GM12892 (cell line): Measurements from ENCODE around the gene ST8SIA2.

Experiments used
- POLR2A ChIP-seq: IDR thresholded peaks from 2 replicates; pipeline ENCODE4 v1.6.1; 2011; ENCODE audit warnings: low read depth, low read length, control low read depth
- POLR2AphosphoS5 ChIP-seq: IDR thresholded peaks from 2 replicates; pipeline ENCODE4 v1.6.1; 2011; ENCODE audit warnings: low read depth, low read length, control low read depth
- TAF1 ChIP-seq: IDR thresholded peaks from 2 replicates; pipeline ENCODE4 v1.6.1; 2011; ENCODE audit warnings: low read depth, mild to moderate bottlenecking, control low read depth, low read length, borderline replicate concordance

GRCh38 chr15:92468991-92469390 lies 75.3 kb downstream of the ST8SIA2 start:
- TF ChIP-seq TAF1 (no peak), POLR2A (no peak), POLR2AphosphoS5 (no peak)
